B cell (primary cell): Measurements from ENCODE around the gene CCDC85C. TPM values are rescaled to one million over a fixed set of nuclear protein-coding genes. Genes with fewer than 3 reads are reported as not detected.

Source experiments
- ATAC-seq: fragments of 200-7000 bp; cut with Tn5 transposase; one replicate; pipeline ENCODE4 v1.10.0; 2021; ENCODE audit warnings: low read depth, mild to moderate bottlenecking, moderate number of reproducible peaks, moderate library complexity
- CTCF ChIA-PET: fragments of 350-600 bp; sonication (Branson Sonifier 250); formaldehyde crosslinking; loops from one replicate; lab custom pipeline; 2021; ENCODE audit warnings: antibody characterized with exemption, inconsistent platforms; lab: Charles Lee
- POLR2A ChIA-PET: fragments of 350-600 bp; sonication (Branson Sonifier 250); formaldehyde crosslinking; loops from one replicate; lab custom pipeline; 2021; ENCODE audit warnings: antibody characterized with exemption; lab: Charles Lee
- DNase-seq: peaks from one replicate; pipeline ENCODE4 v3.0.0; 2013
- H2AFZ ChIP-seq: 2 replicates; pipeline ENCODE4 v1.6.1; 2012; ENCODE audit warnings: mild to moderate bottlenecking, low read depth, low read length; ENCODE audit not compliant: insufficient read depth, poor library complexity, severe bottlenecking
- H3K27ac ChIP-seq, 2 donors: 1 replicate in 1 of 2; 2 replicates in 1 of 2; pipeline ENCODE4 v1.5.1; 2012 to 2013; ENCODE audit warnings: low read length in 2 of 2, mild to moderate bottlenecking in 2 of 2, moderate library complexity in 1 of 2
- H3K27me3 ChIP-seq, 4 experiments: fragments of 200-600 bp in 1 of 4; sonication (generic) in 1 of 4; replicated peaks in 1 of 4; 1 replicate in 2 of 4; 2 replicates in 2 of 4; pipeline versions ENCODE4 v1.6.1 to v1.7.0; 2013 to 2016; ENCODE audit warnings: low read length in 3 of 4, mild to moderate bottlenecking in 2 of 4, mixed read lengths in 1 of 4, moderate library complexity in 1 of 4; ENCODE audit not compliant: insufficient read depth in 4 of 4, control insufficient read depth in 3 of 4; ENCODE audit errors: control extremely low read depth in 1 of 4
- H3K36me3 ChIP-seq, 2 experiments: replicated peaks in 1 of 2; 1 replicate in 1 of 2; 2 replicates in 1 of 2; pipeline versions ENCODE4 v1.6.1 to v1.7.1; 2013; ENCODE audit warnings: low read length in 1 of 2; ENCODE audit not compliant: insufficient read depth in 2 of 2, control insufficient read depth in 1 of 2; ENCODE audit errors: control extremely low read depth in 1 of 2, extremely low read depth in 1 of 2
- H3K4me1 ChIP-seq, 2 donors: fragments of 200-600 bp in 1 of 2; sonication (generic) in 1 of 2; 1 replicate in 1 of 2; 2 replicates in 1 of 2; pipeline versions ENCODE4 v1.5.1 to v1.6.1; 2013 to 2017; ENCODE audit warnings: low read length in 2 of 2; ENCODE audit not compliant: control insufficient read depth in 2 of 2, insufficient read depth in 2 of 2
- H3K4me2 ChIP-seq: replicated peaks from 2 replicates; pipeline ENCODE3; 2012; ENCODE audit warnings: mild to moderate bottlenecking, low read depth, low read length; ENCODE audit not compliant: poor library complexity, severe bottlenecking
- H3K4me3 ChIP-seq, 5 experiments: fragments of 200-600 bp in 1 of 5; sonication (generic) in 1 of 5; 1 replicate in 3 of 5; 2 replicates in 2 of 5; pipeline versions ENCODE4 v1.5.1 to v1.7.0; 2011 to 2016; ENCODE audit warnings: low read length in 4 of 5, mild to moderate bottlenecking in 4 of 5, low read depth in 2 of 5, control low read depth in 1 of 5, moderate library complexity in 1 of 5; ENCODE audit not compliant: insufficient read depth in 1 of 5; ENCODE audit errors: control extremely low read depth in 1 of 5, extremely low read depth in 1 of 5
- H3K79me2 ChIP-seq: fragments of 200-600 bp; sonication (generic); one replicate; pipeline ENCODE4 v1.6.0; 2016; ENCODE audit warnings: low read length; ENCODE audit not compliant: control insufficient read depth, insufficient read depth
- H3K9ac ChIP-seq: fragments of 200-600 bp; sonication (generic); 2 replicates; pipeline ENCODE4 v1.6.1; 2017; ENCODE audit warnings: mild to moderate bottlenecking, low read length, moderate library complexity
- H3K9me3 ChIP-seq, 3 donors: one replicate each; pipeline versions ENCODE4 v1.6.1 to v1.7.1; 2013; ENCODE audit warnings: low read length in 2 of 3; ENCODE audit not compliant: control insufficient read depth in 2 of 3, insufficient read depth in 1 of 3; ENCODE audit errors: control extremely low read depth in 1 of 3
- H4K20me1 ChIP-seq: 2 replicates; pipeline ENCODE4 v1.6.0; 2012; ENCODE audit warnings: mild to moderate bottlenecking, low read length; ENCODE audit not compliant: insufficient read depth, control insufficient read depth, poor library complexity, severe bottlenecking
- H3K27ac Mint-ChIP-seq: one replicate; pipeline ENCODE4 v1.8.0; 2021; ENCODE audit warnings: mixed read lengths
- H3K27me3 Mint-ChIP-seq: one replicate; pipeline ENCODE4 v1.8.0; 2021; ENCODE audit warnings: mixed read lengths
- H3K4me1 Mint-ChIP-seq: one replicate; pipeline ENCODE4 v1.8.0; 2021; ENCODE audit warnings: mixed read lengths
- H3K4me3 Mint-ChIP-seq: one replicate; pipeline ENCODE4 v1.8.0; 2021; ENCODE audit warnings: mixed read lengths
- H3K9me3 Mint-ChIP-seq: one replicate; pipeline ENCODE4 v1.8.0; 2022; ENCODE audit warnings: mixed read lengths; ENCODE audit not compliant: insufficient read depth
- EZH2 ChIP-seq: IDR thresholded peaks from 2 replicates; pipeline ENCODE4 v1.6.1; 2012; ENCODE audit warnings: borderline replicate concordance, low read depth, mild to moderate bottlenecking, moderate library complexity, low read length; ENCODE audit not compliant: insufficient read depth, poor library complexity, severe bottlenecking
- WGBS: methylation state at CpG from one replicate; pipeline ENCODE4 v1.1.5; 2013; ENCODE audit warnings: missing lambda C conversion rate; ENCODE audit not compliant: insufficient coverage; 5-methylcytosine and 5-hydroxymethylcytosine counted together
- intact Hi-C: fragments of 100-400 bp; cut with micrococcal nuclease; formaldehyde crosslinking; loops from one replicate; pipeline ENCODE4 v1.10.0; 2022
- polyA plus RNA-seq: library from polyadenylated mRNA; depleted of rRNA; stranded (reverse); fragments of >200 nt; gene quantifications from 2 replicates; pipeline ENCODE4 v1.2.3, GENCODE V29; 2012
- total RNA-seq, 2 donors: library from RNA; stranded (reverse); fragments of 120-200 nt in 1 of 2; gene quantifications; 1 replicate in 1 of 2; 2 replicates in 1 of 2; pipeline versions ENCODE4 v1.2.3 to v1.2.4, GENCODE V29; 2013 to 2022
- TF ChIP-seq, protein P1 (sequence below): fragments of 200-600 bp; IDR thresholded peaks from one replicate; pipeline ENCODE4 v1.8.0; 2022; ENCODE audit warnings: antibody characterized with exemption, mild to moderate bottlenecking

The CCDC85C gene
- total and polyA plus RNA-seq, 2 donors (not counting 1 experiment from before 2014, with no cell fraction given) = 0.52 to 2.7 TPM

DNA sequence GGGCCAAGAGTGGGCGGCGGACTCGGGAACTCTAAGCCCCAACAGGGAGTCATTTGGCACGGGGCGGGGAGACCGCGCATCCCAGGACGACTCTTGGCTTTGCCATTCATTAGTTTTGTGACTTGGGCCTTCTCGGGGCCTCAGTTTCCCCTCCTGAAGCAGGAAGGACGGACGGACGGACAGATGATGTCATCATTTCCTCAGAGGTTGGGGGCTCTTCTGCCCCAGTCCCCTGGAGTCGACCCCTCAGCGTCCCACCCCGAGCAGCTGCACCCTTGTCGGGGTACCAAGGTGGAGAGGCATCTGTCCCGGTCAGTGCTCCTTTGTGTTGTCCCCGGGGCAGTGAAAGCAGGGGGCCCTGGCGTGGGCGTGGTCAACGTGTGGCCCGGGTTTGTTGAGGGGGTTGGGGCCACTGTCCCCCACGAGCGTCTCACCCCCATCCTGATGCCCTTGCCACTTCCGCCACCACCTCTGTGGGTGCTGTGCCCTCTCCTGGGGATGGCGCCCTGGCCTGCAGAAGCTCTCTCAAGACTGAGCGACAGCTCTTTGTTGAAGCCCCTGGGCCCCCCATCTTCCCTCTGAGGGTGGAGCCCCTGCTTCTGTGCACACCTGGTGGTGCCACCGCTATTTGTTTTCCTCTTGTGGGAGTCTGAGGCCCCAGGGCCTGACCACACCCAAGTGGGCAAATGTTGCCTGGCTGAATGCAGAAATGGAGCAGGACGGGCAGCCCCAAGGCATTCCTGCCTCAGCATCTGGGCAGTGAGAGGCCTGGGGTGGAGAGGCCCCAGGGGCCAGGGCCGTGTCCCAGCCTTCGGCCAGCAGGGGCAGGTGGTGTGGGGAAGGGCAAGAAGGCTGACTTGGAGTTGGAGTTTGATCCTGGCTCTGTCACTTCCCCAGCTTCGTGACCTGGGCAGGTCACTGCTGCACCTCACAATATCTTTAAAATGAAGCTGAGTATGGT, 41.8 kb upstream of the CCDC85C start:
- H2AFZ ChIP-seq = no peak overlapping the region
- no peak overlapping the region for H3K4me3 Mint-ChIP-seq
- ChIA-PET POLR2A (no interaction called here), CTCF (no interaction called here)
- H3K27me3 ChIP-seq = peaks cover 0 to 29% (median 8%) of the 10 kb centered on the region in 4 experiments
- intact Hi-C loops = no loop called here
- 50% methylated on average over 28 of the region's 32 CpGs for WGBS
- TF ChIP-seq, protein P1, sequence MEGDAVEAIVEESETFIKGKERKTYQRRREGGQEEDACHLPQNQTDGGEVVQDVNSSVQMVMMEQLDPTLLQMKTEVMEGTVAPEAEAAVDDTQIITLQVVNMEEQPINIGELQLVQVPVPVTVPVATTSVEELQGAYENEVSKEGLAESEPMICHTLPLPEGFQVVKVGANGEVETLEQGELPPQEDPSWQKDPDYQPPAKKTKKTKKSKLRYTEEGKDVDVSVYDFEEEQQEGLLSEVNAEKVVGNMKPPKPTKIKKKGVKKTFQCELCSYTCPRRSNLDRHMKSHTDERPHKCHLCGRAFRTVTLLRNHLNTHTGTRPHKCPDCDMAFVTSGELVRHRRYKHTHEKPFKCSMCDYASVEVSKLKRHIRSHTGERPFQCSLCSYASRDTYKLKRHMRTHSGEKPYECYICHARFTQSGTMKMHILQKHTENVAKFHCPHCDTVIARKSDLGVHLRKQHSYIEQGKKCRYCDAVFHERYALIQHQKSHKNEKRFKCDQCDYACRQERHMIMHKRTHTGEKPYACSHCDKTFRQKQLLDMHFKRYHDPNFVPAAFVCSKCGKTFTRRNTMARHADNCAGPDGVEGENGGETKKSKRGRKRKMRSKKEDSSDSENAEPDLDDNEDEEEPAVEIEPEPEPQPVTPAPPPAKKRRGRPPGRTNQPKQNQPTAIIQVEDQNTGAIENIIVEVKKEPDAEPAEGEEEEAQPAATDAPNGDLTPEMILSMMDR = no peak
- no peak for TF ChIP-seq EZH2
- no peak overlapping the region for H3K27ac ChIP-seq
- H3K27ac Mint-ChIP-seq = no peak overlapping the region
- no peaks in the 10 kb centered on the region for H3K9me3 Mint-ChIP-seq
- peaks cover 5% of the 10 kb centered on the region for H3K4me1 Mint-ChIP-seq
- H3K4me2 ChIP-seq = peak overlapping the region; percentile 35
- no peak overlapping the region for H3K4me3 ChIP-seq
- H3K27me3 Mint-ChIP-seq = peaks cover 23% of the 10 kb centered on the region
- DNase-seq = no peak
- no peak overlapping the region for H3K9ac ChIP-seq
- no peaks in the 10 kb centered on the region for H4K20me1 ChIP-seq
- H3K4me1 ChIP-seq = peaks cover 3% of the 10 kb centered on the region in 2 donors
- H3K9me3 ChIP-seq = peaks cover 0 to 6% (median 0%) of the 10 kb centered on the region in 3 donors
- H3K79me2 ChIP-seq = no peaks in the 10 kb centered on the region
- ATAC-seq = no peak
- H3K36me3 ChIP-seq = no peaks in the 10 kb centered on the region
